Type B pancreatic cell (in vitro differentiated cells): ENCODE data around the gene GAPT. TPM values are rescaled to one million over a fixed set of nuclear protein-coding genes. Genes with fewer than 3 reads are reported as not detected.
A peak's percentile ranks its signal among the peaks of the same experiment; 100 is the strongest.

ENCODE experiments used
- DNase-seq: peaks from one replicate; pipeline ENCODE4 v3.0.0; 2021; ENCODE audit warnings: mixed read lengths; ENCODE audit not compliant: unreplicated experiment; ENCODE audit errors: extremely low spot score
- H3K27ac Mint-ChIP-seq: 2 replicates; pipeline ENCODE4 v1.8.0; 2021; ENCODE audit warnings: mild to moderate bottlenecking, mixed read lengths
- H3K27me3 Mint-ChIP-seq: 2 replicates; pipeline ENCODE4 v1.8.0; 2021; ENCODE audit warnings: mixed read lengths
- H3K36me3 Mint-ChIP-seq: 2 replicates; pipeline ENCODE4 v1.8.0; 2021; ENCODE audit warnings: mixed read lengths
- H3K4me1 Mint-ChIP-seq: one replicate; pipeline ENCODE4 v1.8.0; 2021; ENCODE audit warnings: mixed read lengths; ENCODE audit not compliant: unreplicated experiment
- H3K4me3 Mint-ChIP-seq: 2 replicates; pipeline ENCODE4 v1.8.0; 2021; ENCODE audit warnings: mild to moderate bottlenecking, mixed read lengths
- H3K9me3 Mint-ChIP-seq: 2 replicates; pipeline ENCODE4 v1.8.0; 2021; ENCODE audit warnings: mixed read lengths
- total RNA-seq: library from RNA; stranded (reverse); gene quantifications from 2 replicates; pipeline ENCODE4 v1.2.1, GENCODE V29; 2021; ENCODE audit warnings: low replicate concordance
- TF ChIP-seq, protein P1 (sequence below): fragments of 200-600 bp; sonication (generic); conservative IDR thresholded peaks from 2 replicates; pipeline ENCODE4 v1.5.0; 2021; ENCODE audit warnings: antibody characterized with exemption, mild to moderate bottlenecking

GAPT gene
- total RNA-seq, 1 donor from 2014 or later = not detected

- Mint-ChIP-seq H3K27me3 (no peaks in the 10 kb centered on the region), H3K4me1 (no peaks in the 10 kb centered on the region), H3K36me3 (peaks cover 3% of the 10 kb centered on the region), H3K9me3 (peaks cover 7% of the 10 kb centered on the region), H3K27ac (no peak overlapping the region), H3K4me3 (no peak overlapping the region)
- DNase-seq = no peak
- TF ChIP-seq, protein P1, sequence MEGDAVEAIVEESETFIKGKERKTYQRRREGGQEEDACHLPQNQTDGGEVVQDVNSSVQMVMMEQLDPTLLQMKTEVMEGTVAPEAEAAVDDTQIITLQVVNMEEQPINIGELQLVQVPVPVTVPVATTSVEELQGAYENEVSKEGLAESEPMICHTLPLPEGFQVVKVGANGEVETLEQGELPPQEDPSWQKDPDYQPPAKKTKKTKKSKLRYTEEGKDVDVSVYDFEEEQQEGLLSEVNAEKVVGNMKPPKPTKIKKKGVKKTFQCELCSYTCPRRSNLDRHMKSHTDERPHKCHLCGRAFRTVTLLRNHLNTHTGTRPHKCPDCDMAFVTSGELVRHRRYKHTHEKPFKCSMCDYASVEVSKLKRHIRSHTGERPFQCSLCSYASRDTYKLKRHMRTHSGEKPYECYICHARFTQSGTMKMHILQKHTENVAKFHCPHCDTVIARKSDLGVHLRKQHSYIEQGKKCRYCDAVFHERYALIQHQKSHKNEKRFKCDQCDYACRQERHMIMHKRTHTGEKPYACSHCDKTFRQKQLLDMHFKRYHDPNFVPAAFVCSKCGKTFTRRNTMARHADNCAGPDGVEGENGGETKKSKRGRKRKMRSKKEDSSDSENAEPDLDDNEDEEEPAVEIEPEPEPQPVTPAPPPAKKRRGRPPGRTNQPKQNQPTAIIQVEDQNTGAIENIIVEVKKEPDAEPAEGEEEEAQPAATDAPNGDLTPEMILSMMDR = peak; percentile 58
Observed at GRCh38 chr5:58477760-58478376, 13.4 kb upstream of the GAPT start.

GRCh38 chr5:58481066-58481676 lies 10.1 kb upstream of the GAPT start:
- no peak for DNase-seq
- Mint-ChIP-seq H3K27ac (no peak overlapping the region), H3K4me3 (no peak overlapping the region), H3K4me1 (no peaks in the 10 kb centered on the region), H3K36me3 (no peaks in the 10 kb centered on the region), H3K9me3 (peaks cover under 1% of the 10 kb centered on the region), H3K27me3 (no peaks in the 10 kb centered on the region)
- TF ChIP-seq, protein P1 = no peak

- no peak overlapping the region for H3K27ac Mint-ChIP-seq
- no peak for DNase-seq
- TF ChIP-seq, protein P1 = no peak
- no peaks in the 10 kb centered on the region for H3K9me3 Mint-ChIP-seq
- H3K4me3 Mint-ChIP-seq = no peak overlapping the region
- no peaks in the 10 kb centered on the region for H3K4me1 Mint-ChIP-seq
- H3K36me3 Mint-ChIP-seq = no peaks in the 10 kb centered on the region
- no peaks in the 10 kb centered on the region for H3K27me3 Mint-ChIP-seq
Observed at GRCh38 chr5:58481828-58482227, 9.4 kb upstream of the GAPT start.

- TF ChIP-seq, protein P1 = no peak
- Mint-ChIP-seq H3K4me3 (no peak overlapping the region), H3K27me3 (no peaks in the 10 kb centered on the region), H3K9me3 (no peaks in the 10 kb centered on the region), H3K36me3 (no peaks in the 10 kb centered on the region), H3K4me1 (no peaks in the 10 kb centered on the region), H3K27ac (no peak overlapping the region)
- no peak for DNase-seq
Observed at GRCh38 chr5:58482536-58482935, 8.7 kb upstream of the GAPT start.

DNA sequence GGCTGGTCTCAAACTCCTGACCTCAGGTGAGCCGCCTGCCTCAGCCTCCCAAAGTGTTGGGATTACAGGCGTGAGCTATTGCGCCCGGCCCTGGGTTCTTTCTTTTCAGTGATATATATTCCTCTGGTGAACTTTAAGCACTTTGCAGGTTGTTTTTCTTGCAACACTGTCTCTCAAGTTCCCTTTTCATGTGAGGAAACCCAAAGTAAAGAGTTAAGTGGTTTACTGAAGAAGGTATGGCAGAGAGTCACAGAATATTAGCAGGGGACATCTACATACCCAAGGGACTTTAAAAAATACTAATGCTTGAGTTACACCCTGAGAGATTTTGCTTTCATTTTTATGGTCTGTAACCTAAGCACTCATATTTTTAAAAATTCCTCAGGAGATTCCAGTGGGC lies 6.7 kb upstream of the GAPT start:
- no peak for DNase-seq
- peaks cover 3% of the 10 kb centered on the region for H3K27me3 Mint-ChIP-seq
- H3K9me3 Mint-ChIP-seq = no peaks in the 10 kb centered on the region
- TF ChIP-seq, protein P1 = no peak
- no peak overlapping the region for H3K4me3 Mint-ChIP-seq
- H3K27ac Mint-ChIP-seq = no peak overlapping the region
- H3K36me3 Mint-ChIP-seq = no peaks in the 10 kb centered on the region
- H3K4me1 Mint-ChIP-seq = no peaks in the 10 kb centered on the region
